HUES6 (cell line): ENCODE data around the gene FGF14.

ENCODE experiments used
- H3K27ac ChIP-seq: 2 replicates; pipeline ENCODE4 v1.7.0; 2013; ENCODE audit warnings: low read depth, mild to moderate bottlenecking, low read length, inconsistent platforms
- H3K27me3 ChIP-seq: 2 replicates; pipeline ENCODE4 v1.6.1; 2013; ENCODE audit warnings: low read length; ENCODE audit not compliant: control insufficient read depth, insufficient read depth
- H3K36me3 ChIP-seq: 2 replicates; pipeline ENCODE4 v1.6.1; 2013; ENCODE audit warnings: low read length; ENCODE audit not compliant: control insufficient read depth, insufficient read depth
- H3K4me1 ChIP-seq: 2 replicates; pipeline ENCODE4 v1.6.1; 2013; ENCODE audit warnings: low read length; ENCODE audit not compliant: control insufficient read depth, insufficient read depth
- H3K4me3 ChIP-seq: 2 replicates; pipeline ENCODE4 v1.5.1; 2013; ENCODE audit warnings: low read depth, low read length
- H3K9ac ChIP-seq: one replicate; pipeline ENCODE4 v1.6.1; 2013; ENCODE audit warnings: mild to moderate bottlenecking, low read length
- H3K9me3 ChIP-seq: 2 replicates; pipeline ENCODE4 v1.6.1; 2013; ENCODE audit warnings: low read depth, low read length; ENCODE audit not compliant: control insufficient read depth, insufficient read depth

Gene FGF14

DNA sequence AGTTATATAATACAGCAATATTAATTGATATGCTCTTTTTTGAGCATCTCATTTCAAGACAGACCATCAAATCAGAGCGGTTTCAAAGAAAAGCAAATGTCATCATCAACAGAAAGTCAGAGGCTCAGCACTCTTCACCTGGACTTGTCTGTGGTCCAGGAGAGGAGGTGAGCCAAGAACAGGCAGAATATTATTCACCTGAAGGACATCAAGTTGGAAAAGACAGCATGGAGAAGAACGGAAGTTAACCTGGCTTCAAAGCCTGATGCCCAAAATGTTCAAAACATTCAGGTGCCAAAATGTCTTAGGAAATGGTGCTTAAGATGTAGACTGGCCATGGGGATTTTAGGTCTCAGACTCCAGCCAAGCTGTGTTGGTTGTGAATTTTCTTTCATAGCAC lies 40.7 kb downstream of the FGF14 start:
- Histone ChIP-seq H3K4me1 (no peaks in the 10 kb centered on the region), H3K36me3 (no peaks in the 10 kb centered on the region), H3K27ac (no peak overlapping the region), H3K27me3 (no peaks in the 10 kb centered on the region), H3K9ac (no peak overlapping the region), H3K9me3 (no peaks in the 10 kb centered on the region), H3K4me3 (no peak overlapping the region)

DNA sequence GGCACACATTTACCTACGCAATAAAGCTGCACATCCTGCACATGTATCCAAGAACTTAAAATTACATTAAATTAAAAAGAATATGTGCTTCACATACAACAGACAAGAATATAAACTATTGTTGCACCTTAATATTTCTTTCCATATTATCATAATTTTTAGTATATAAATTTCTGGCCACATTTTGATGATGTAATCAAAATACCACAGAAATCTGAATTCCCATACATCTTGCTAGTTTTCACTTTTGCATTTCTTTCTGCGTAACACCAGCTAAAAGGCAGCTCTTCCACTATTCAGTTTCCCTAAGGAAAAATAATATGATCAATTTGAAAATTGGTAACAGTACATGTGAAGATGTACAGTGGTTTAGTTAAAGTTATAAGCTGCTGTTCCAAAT lies 42.6 kb downstream of the FGF14 start:
- Histone ChIP-seq H3K36me3 (no peaks in the 10 kb centered on the region), H3K27me3 (no peaks in the 10 kb centered on the region), H3K4me1 (peaks cover 3% of the 10 kb centered on the region; the same call in 1 of the 2 replicates), H3K9ac (no peak overlapping the region), H3K27ac (no peak overlapping the region), H3K4me3 (no peak overlapping the region), H3K9me3 (no peaks in the 10 kb centered on the region)

DNA sequence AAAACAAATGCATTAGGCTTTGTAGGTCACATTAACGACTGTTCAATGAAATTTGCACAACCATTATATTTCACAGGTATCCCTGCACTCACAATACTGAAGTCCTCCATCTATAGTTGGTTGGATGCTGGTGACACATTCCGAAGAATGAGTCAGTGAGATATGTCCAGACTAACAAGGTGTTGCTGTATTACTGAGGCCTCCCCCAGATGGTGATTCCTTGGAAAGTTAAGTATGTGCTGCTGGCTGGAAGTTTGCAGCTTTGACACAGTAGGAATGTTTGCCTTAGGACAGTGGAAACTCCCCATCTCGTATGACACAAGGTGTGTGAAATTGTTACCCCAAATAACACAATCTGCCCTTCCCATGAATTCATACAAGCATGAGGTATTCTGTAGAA lies 46.6 kb downstream of the FGF14 start:
- no peak overlapping the region for H3K4me3 ChIP-seq
- no peaks in the 10 kb centered on the region for H3K9me3 ChIP-seq
- no peak overlapping the region for H3K9ac ChIP-seq
- H3K27ac ChIP-seq, result no peak overlapping the region
- no peaks in the 10 kb centered on the region for H3K27me3 ChIP-seq
- H3K4me1 ChIP-seq, result peaks cover 6% of the 10 kb centered on the region; the same call in 1 of the 2 replicates
- H3K36me3 ChIP-seq, result no peaks in the 10 kb centered on the region

DNA sequence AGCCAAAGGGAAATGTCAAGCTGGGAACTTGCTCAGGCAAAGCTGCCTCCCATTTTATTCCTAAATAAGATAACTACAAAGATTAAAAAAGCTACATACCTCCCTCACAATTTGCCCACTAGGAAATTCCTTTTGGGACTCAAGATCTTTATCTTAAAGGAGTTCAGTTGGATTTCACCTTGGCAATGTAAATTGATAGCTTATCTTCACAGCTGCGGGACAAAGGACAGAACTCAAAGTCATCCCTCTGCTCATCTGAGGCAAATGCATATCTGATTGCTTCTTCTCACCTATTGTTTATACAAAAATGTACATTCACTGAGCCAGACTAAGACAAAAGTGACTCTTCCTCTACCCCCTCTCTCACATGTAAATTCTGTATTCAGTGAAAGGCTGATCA lies 47.8 kb downstream of the FGF14 start:
- no peak overlapping the region for H3K4me3 ChIP-seq
- H3K36me3 ChIP-seq, result no peaks in the 10 kb centered on the region
- peaks cover 6% of the 10 kb centered on the region; the same call in 1 of the 2 replicates for H3K4me1 ChIP-seq
- no peaks in the 10 kb centered on the region for H3K27me3 ChIP-seq
- H3K27ac ChIP-seq, result no peak overlapping the region
- H3K9ac ChIP-seq, result no peak overlapping the region
- H3K9me3 ChIP-seq, result no peaks in the 10 kb centered on the region

DNA sequence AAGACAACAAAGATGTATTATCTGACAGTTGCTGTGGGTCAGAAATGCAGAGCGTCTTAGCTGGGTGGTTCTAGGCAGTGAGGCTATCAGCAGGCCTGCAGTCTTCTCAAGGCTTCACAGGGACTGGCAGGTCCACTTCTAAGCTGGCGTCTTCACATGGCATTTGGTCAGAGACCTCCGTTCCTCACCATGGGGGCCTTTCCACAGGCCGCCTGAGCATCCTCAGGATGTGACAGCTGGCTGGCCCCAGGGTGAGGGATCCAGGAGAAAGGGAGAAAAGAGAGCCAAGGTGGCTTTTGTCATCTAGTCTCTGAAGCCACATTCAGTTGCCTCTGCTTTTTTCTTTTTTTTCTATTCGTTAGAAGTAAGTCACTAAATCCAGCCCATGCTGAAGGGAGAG lies 50.3 kb downstream of the FGF14 start:
- Histone ChIP-seq H3K27ac (no peak overlapping the region), H3K4me3 (no peak overlapping the region), H3K27me3 (no peaks in the 10 kb centered on the region), H3K36me3 (no peaks in the 10 kb centered on the region), H3K9ac (no peak overlapping the region), H3K4me1 (peaks cover 6% of the 10 kb centered on the region; the same call in 1 of the 2 replicates), H3K9me3 (no peaks in the 10 kb centered on the region)

DNA sequence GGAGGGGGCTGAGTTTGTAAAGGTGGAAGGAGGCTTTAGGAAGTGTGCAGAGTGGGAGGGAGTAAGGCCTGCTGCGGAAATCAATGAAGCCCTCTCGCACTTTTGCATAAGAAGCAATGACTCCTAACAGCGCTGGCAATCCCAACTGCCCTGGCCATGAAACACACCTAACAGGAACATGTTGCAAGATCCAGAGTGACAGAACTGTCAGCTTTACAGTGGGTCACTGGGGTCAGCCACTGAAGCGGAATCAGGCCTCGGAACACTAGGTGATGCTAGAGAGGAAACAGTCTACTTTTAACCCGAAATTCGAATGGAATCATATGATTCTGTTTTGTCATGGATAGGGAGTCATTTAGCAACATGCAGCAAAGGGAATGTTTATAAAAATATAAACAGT lies 54.4 kb downstream of the FGF14 start:
- no peaks in the 10 kb centered on the region for H3K27me3 ChIP-seq
- no peaks in the 10 kb centered on the region for H3K4me1 ChIP-seq
- H3K9ac ChIP-seq, result no peak overlapping the region
- H3K27ac ChIP-seq, result no peak overlapping the region
- H3K4me3 ChIP-seq, result no peak overlapping the region
- H3K9me3 ChIP-seq, result no peaks in the 10 kb centered on the region
- H3K36me3 ChIP-seq, result no peaks in the 10 kb centered on the region

DNA sequence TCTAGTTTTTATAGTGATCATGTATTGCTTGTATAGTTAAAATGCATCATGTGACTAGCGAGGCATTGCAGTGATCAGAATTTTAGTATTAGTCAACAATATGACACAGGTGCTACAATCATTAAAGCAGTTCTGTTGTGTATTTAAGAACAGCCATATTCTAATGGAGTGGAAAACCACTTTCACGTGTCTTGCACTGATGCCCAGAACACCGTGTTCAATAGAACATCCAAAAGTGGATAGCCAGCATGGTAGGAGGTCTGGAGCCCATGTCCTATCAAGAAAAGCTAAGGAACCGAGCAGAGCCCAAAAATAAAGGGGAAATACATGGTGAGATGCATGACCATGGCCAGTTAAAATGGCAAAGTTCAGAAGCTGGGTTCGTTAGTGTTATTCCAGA lies 55.1 kb downstream of the FGF14 start:
- Histone ChIP-seq H3K9me3 (no peaks in the 10 kb centered on the region), H3K36me3 (no peaks in the 10 kb centered on the region), H3K4me3 (no peak overlapping the region), H3K4me1 (no peaks in the 10 kb centered on the region), H3K27me3 (no peaks in the 10 kb centered on the region), H3K9ac (no peak overlapping the region), H3K27ac (no peak overlapping the region)

DNA sequence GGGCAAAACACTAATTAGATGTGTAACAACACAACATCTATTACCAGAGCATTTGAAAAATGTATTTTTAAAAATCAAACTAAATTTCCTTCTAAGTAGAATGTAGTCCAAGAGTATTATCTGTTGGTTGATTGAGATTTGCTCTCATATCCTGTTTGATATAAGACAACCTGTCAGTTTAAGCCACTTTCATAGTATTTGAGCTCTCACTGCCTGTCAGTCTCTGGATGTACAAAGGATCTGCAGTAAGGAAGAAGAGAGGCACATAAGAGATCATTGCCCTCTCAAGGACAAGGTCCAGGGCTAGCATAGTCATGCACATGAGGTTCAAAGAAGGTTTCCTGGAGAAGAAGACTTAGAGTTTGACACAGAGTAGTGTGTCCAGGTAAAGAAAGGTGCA lies 57.4 kb downstream of the FGF14 start:
- H3K9ac ChIP-seq, result no peak overlapping the region
- H3K36me3 ChIP-seq, result no peaks in the 10 kb centered on the region
- H3K27ac ChIP-seq, result no peak overlapping the region
- H3K27me3 ChIP-seq, result no peaks in the 10 kb centered on the region
- no peak overlapping the region for H3K4me3 ChIP-seq
- no peaks in the 10 kb centered on the region for H3K4me1 ChIP-seq
- H3K9me3 ChIP-seq, result no peaks in the 10 kb centered on the region

DNA sequence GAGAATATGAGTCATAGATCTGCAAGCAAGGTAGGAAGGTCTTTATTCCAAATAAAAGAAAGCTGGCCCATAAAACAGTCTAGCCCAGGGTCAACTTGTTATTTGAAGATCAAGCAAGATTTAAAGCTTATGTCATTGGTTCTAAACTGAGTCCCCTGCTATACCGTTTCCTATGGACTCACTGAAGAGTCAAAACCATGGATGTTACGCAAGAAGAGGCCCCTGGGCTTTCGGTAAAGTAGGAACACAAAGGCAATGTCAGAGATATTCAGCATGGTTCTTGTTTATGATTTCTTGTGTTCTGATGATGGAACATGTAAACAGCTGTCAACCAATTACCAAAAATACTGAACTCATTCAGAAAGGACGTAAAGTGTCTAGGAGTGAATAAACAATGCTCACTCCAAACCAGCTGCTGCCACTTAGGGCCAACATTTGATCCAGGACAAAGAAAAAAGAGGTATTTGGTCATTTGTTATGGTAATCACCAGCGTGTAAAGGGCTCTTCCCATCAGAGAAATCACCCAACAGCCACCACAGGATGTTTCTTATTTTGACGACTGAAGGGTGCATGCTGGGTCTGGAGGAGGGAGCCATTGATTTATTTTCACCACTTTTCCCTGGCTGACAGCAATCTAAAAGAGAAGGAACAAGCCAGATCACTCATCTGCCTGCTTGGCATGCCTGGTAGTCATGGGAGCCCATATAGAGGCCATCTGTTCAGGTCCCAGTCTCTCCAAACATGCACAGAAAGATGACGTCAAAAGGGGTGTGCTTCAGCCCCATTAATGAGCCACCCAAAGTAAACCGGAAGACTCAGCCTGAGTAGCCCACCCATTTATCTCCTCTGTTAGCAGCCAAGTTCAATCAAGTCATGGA lies 68.3 kb downstream of the FGF14 start:
- Histone ChIP-seq H3K27ac (no peak overlapping the region), H3K36me3 (no peaks in the 10 kb centered on the region), H3K4me1 (peaks cover 8% of the 10 kb centered on the region), H3K27me3 (no peaks in the 10 kb centered on the region), H3K4me3 (no peak overlapping the region), H3K9ac (no peak overlapping the region), H3K9me3 (no peaks in the 10 kb centered on the region)

DNA sequence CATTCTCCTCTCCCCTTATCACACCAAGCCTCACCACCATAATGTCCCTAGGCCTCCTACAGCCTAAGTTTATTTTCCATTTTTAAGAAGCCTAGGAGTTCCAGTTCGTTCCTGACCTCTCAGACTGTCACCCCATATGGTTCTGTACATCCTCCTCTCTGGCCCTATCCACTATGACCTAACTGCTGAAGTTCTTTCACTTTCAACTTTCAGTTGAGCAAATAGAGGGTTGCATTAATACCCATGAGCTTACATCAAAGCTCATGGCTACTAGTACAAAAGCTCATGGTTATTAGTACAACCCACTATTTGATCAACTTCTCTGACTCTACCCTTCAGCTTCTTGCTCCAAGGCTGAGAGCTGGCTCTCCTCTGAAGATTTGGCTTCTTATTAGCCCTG lies 72.9 kb downstream of the FGF14 start:
- H3K4me1 ChIP-seq, result peaks cover 7% of the 10 kb centered on the region

DNA sequence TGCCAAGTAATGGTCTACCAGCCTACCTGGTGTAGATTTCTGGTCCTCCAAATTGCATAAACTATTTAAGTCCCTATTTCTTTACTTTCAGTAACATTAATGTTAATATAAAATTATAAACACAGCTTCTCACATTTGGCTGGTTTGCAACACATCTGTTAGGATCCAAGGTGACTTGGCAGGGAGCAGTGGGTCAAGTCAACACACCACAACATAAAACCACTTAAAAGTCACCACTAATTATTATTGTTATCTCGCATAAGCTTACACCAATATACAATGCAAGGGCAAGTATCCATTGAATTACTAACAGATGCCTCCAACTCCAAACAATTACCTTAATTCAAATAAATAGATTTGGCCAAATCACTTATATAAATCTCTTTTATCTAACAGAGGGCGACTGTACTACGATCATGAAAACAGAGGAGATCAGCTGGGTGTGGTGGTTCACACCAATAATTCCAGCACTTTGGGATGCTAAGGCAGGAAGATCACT lies 74.7 kb downstream of the FGF14 start:
- H3K9me3 ChIP-seq, result no peaks in the 10 kb centered on the region
- no peak overlapping the region for H3K4me3 ChIP-seq
- H3K9ac ChIP-seq, result no peak overlapping the region
- no peaks in the 10 kb centered on the region for H3K27me3 ChIP-seq
- no peak overlapping the region for H3K27ac ChIP-seq
- H3K4me1 ChIP-seq, result no peaks in the 10 kb centered on the region
- H3K36me3 ChIP-seq, result no peaks in the 10 kb centered on the region

More for the DNA sequence above, 72.9 kb downstream of the FGF14 start:
- no peak overlapping the region for H3K27ac ChIP-seq
- no peaks in the 10 kb centered on the region for H3K27me3 ChIP-seq
- no peak overlapping the region for H3K4me3 ChIP-seq
- H3K9me3 ChIP-seq, result no peaks in the 10 kb centered on the region
- no peaks in the 10 kb centered on the region for H3K36me3 ChIP-seq
- H3K9ac ChIP-seq, result no peak overlapping the region
